Measurements from ENCODE around the gene PRKCD.

Gene PRKCD

GRCh38 chr3:53193466-53194209 is 32.6 kb downstream of the PRKCD start:
- no peak for DNase-seq

GRCh38 chr3:53194210-53195065 is 33.4 kb downstream of the PRKCD start:
- no peak for DNase-seq

- no peak for DNase-seq
These were observed 34.0 kb downstream of the PRKCD start for GRCh38 chr3:53195066-53195450.

- peak; percentile 30 to 37 for DNase-seq
These were observed 34.9 kb downstream of the PRKCD start for GRCh38 chr3:53195602-53196574.

GRCh38 chr3:53196575-53197407 is 35.8 kb downstream of the PRKCD start:
- DNase-seq, result peak in 1 of 2 experiments; percentile 26

- DNase-seq, result no peak
These were observed 37.4 kb downstream of the PRKCD start for GRCh38 chr3:53198256-53198977.

GRCh38 chr3:53198996-53199395 is 38.0 kb downstream of the PRKCD start:
- DNase-seq, result no peak

GRCh38 chr3:53199834-53200233 is 38.8 kb downstream of the PRKCD start:
- DNase-seq, result peak; percentile 24 to 30

- DNase-seq, result no peak
These were observed 39.8 kb downstream of the PRKCD start for GRCh38 chr3:53200501-53201498.

GRCh38 chr3:53202331-53203015 is 41.5 kb downstream of the PRKCD start:
- DNase-seq, result no peak

GRCh38 chr3:53211706-53212702 is 51.0 kb downstream of the PRKCD start:
- DNase-seq, result no peak

- no peak for DNase-seq
These were observed 52.3 kb downstream of the PRKCD start for GRCh38 chr3:53213276-53213675.

- no peak for DNase-seq
These were observed 54.8 kb downstream of the PRKCD start for GRCh38 chr3:53215816-53216215.

GRCh38 chr3:53216723-53217122 is 55.7 kb downstream of the PRKCD start:
- no peak for DNase-seq

- no peak for DNase-seq
These were observed 56.2 kb downstream of the PRKCD start for GRCh38 chr3:53217175-53217574.

GRCh38 chr3:53218131-53218530 is 57.1 kb downstream of the PRKCD start:
- DNase-seq, result peak; percentile 17 to 61

- peak; percentile 85 to 92 for DNase-seq
These were observed 59.0 kb downstream of the PRKCD start for GRCh38 chr3:53219895-53220483.

- DNase-seq, result no peak
These were observed 60.3 kb downstream of the PRKCD start for GRCh38 chr3:53221345-53221744.
